GM23338 (cell line): Measurements from ENCODE around the gene ZNF385C. TPM values are rescaled to one million over a fixed set of nuclear protein-coding genes. Genes with fewer than 3 reads are reported as not detected.

Experiments used
- ATAC-seq: fragments of 200-7000 bp; cut with Tn5 transposase; 3 replicates; pipeline ENCODE4 v1.9.1; 2020
- DNase-seq: peaks from one replicate; pipeline ENCODE4 v3.0.0-alpha.2; 2015; ENCODE audit warnings: low spot score
- H2AFZ ChIP-seq: fragments of 200-600 bp; sonication (generic); 2 replicates; pipeline ENCODE4 v1.8.0; 2016; ENCODE audit warnings: antibody characterized with exemption, mild to moderate bottlenecking, moderate library complexity
- H3F3A ChIP-seq: fragments of 200-600 bp; sonication (generic); replicated peaks from 2 replicates; pipeline ENCODE4 v1.8.0; 2017; ENCODE audit warnings: antibody characterized with exemption, mixed run types, low read depth
- H3K27ac ChIP-seq: fragments of 200-600 bp; sonication (generic); 2 replicates; pipeline ENCODE4 v1.6.1; 2016; ENCODE audit warnings: low read depth
- H3K27me3 ChIP-seq: fragments of 200-600 bp; sonication (generic); 2 replicates; pipeline ENCODE4 v1.8.0; 2016; ENCODE audit warnings: mild to moderate bottlenecking, mixed run types, moderate library complexity; ENCODE audit not compliant: insufficient read depth
- H3K36me3 ChIP-seq: fragments of 200-600 bp; sonication (generic); 2 replicates; pipeline ENCODE4 v1.8.0; 2016; ENCODE audit warnings: mild to moderate bottlenecking; ENCODE audit not compliant: insufficient read depth
- H3K4me1 ChIP-seq: fragments of 200-600 bp; sonication (generic); 2 replicates; pipeline ENCODE4 v1.8.0; 2016; ENCODE audit warnings: mild to moderate bottlenecking, moderate library complexity; ENCODE audit not compliant: insufficient read depth
- H3K4me2 ChIP-seq: fragments of 200-600 bp; sonication (generic); 2 replicates; pipeline ENCODE4 v1.7.1; 2017; ENCODE audit warnings: mixed run types
- H3K4me3 ChIP-seq: fragments of 200-600 bp; sonication (generic); 2 replicates; pipeline ENCODE4 v1.6.1; 2016; ENCODE audit warnings: mixed run types
- H3K79me2 ChIP-seq: fragments of 200-600 bp; sonication (generic); replicated peaks from 2 replicates; pipeline ENCODE4 v1.8.0; 2017; ENCODE audit warnings: mild to moderate bottlenecking; ENCODE audit not compliant: insufficient read depth
- H3K9me2 ChIP-seq: fragments of 200-600 bp; sonication (generic); 2 replicates; pipeline ENCODE4 v1.8.0; 2017; ENCODE audit not compliant: insufficient read depth
- H4K20me1 ChIP-seq: fragments of 200-600 bp; sonication (generic); replicated peaks from 2 replicates; pipeline ENCODE4 v1.8.0; 2017; ENCODE audit warnings: mild to moderate bottlenecking; ENCODE audit not compliant: insufficient read depth
- H3K27ac Mint-ChIP-seq: 2 replicates; pipeline ENCODE4 v1.8.0; 2020; ENCODE audit warnings: inconsistent platforms, mild to moderate bottlenecking, moderate library complexity, mixed read lengths
- H3K27me3 Mint-ChIP-seq: 3 replicates; pipeline ENCODE4 v1.8.0; 2022; ENCODE audit warnings: low read depth, mild to moderate bottlenecking, moderate library complexity, mixed read lengths, inconsistent platforms; ENCODE audit not compliant: insufficient read depth, poor library complexity
- H3K36me3 Mint-ChIP-seq: 3 replicates; pipeline ENCODE4 v1.8.0; 2021; ENCODE audit warnings: low read depth, mild to moderate bottlenecking, inconsistent platforms, moderate library complexity, mixed read lengths
- H3K4me1 Mint-ChIP-seq: 3 replicates; pipeline ENCODE4 v1.8.0; 2020; ENCODE audit warnings: mild to moderate bottlenecking, inconsistent platforms, mixed read lengths
- H3K4me3 Mint-ChIP-seq: 3 replicates; pipeline ENCODE4 v1.8.0; 2021; ENCODE audit warnings: moderate library complexity, mild to moderate bottlenecking, inconsistent platforms, mixed read lengths
- H3K9me3 Mint-ChIP-seq: 3 replicates; pipeline ENCODE4 v1.8.0; 2020; ENCODE audit warnings: moderate library complexity, mild to moderate bottlenecking, inconsistent platforms, mixed read lengths
- EZH2 ChIP-seq: fragments of 200-600 bp; sonication (generic); IDR thresholded peaks from one replicate; pipeline ENCODE4 v1.8.0; 2017; ENCODE audit warnings: antibody characterized with exemption, mild to moderate bottlenecking, low read depth; ENCODE audit not compliant: unreplicated experiment
- STAT1 ChIP-seq: IDR thresholded peaks from one replicate; pipeline ENCODE4 v1.6.1; 2016; ENCODE audit warnings: antibody characterized with exemption; ENCODE audit not compliant: unreplicated experiment
- ZNF114 ChIP-seq: fragments of 250-450 bp; sonication (Bioruptor Pico); IDR thresholded peaks from 2 replicates; pipeline ENCODE4 v1.5.0; 2020; ENCODE audit warnings: mild to moderate bottlenecking, moderate library complexity
- ZNF331 ChIP-seq: fragments of 250-450 bp; sonication (Bioruptor Pico); IDR thresholded peaks from 2 replicates; pipeline ENCODE4 v1.5.0; 2020; ENCODE audit warnings: low read depth, mild to moderate bottlenecking, moderate library complexity
- polyA plus RNA-seq: library from polyadenylated mRNA; unstranded; fragments of >200 nt; fragmentation: Nextera tagmentation; extraction: Ambion mirVana; gene quantifications from 2 replicates; pipeline ENCODE4 v1.2.1, GENCODE V29; 2016
- total RNA-seq: library from RNA; depleted of rRNA; stranded (reverse); fragments of >200 nt; shearing (Covaris generic); gene quantifications from 2 replicates; pipeline ENCODE4 v1.2.3, GENCODE V29; 2014
- TF ChIP-seq, protein P1 (sequence below): fragments of 250-450 bp; sonication (Bioruptor Pico); IDR thresholded peaks from 2 replicates; pipeline ENCODE4 v1.5.0; 2020; ENCODE audit warnings: mild to moderate bottlenecking, moderate library complexity

Gene ZNF385C
- total and polyA plus RNA-seq, 2 experiments from 2014 or later, result 1.9 to 3.1 TPM

DNA sequence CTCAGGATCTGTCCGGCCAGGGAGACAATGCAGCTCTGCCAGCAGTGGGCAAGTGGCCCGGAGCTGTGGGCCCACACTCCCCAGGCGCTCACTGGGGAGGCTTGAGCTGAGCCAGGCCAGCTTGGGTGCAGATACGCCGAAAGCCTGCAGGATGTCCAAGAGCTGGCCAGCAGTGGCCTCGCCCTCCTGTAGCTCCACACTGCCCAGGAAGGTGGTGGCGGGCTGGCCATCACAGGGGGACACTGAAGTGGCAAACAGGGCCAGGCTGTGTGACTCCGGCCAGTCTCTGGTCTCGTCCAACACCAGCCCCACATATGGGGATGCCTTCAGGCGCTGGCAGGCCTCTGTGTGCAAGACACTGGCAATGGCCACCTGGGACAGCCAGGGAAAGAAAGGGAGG lies 57.5 kb downstream of the ZNF385C start:
- Histone ChIP-seq H3K36me3 (no peaks in the 10 kb centered on the region), H3K4me3 (no peak overlapping the region), H3K27ac (no peak overlapping the region), H3K79me2 (no peaks in the 10 kb centered on the region), H3K4me1 (no peaks in the 10 kb centered on the region), H3F3A (no peaks in the 10 kb centered on the region), H3K4me2 (no peak overlapping the region), H2AFZ (no peak overlapping the region), H4K20me1 (no peaks in the 10 kb centered on the region), H3K27me3 (no peaks in the 10 kb centered on the region), H3K9me2 (no peaks in the 10 kb centered on the region)
- H3K27me3 Mint-ChIP-seq, result peaks cover 2% of the 10 kb centered on the region
- no peak overlapping the region for H3K4me3 Mint-ChIP-seq
- no peak for ATAC-seq
- TF ChIP-seq ZNF331 (no peak), STAT1 (no peak), ZNF114 (CRISPR knock-in tag) (no peak), EZH2 (no peak)
- TF ChIP-seq, protein P1, sequence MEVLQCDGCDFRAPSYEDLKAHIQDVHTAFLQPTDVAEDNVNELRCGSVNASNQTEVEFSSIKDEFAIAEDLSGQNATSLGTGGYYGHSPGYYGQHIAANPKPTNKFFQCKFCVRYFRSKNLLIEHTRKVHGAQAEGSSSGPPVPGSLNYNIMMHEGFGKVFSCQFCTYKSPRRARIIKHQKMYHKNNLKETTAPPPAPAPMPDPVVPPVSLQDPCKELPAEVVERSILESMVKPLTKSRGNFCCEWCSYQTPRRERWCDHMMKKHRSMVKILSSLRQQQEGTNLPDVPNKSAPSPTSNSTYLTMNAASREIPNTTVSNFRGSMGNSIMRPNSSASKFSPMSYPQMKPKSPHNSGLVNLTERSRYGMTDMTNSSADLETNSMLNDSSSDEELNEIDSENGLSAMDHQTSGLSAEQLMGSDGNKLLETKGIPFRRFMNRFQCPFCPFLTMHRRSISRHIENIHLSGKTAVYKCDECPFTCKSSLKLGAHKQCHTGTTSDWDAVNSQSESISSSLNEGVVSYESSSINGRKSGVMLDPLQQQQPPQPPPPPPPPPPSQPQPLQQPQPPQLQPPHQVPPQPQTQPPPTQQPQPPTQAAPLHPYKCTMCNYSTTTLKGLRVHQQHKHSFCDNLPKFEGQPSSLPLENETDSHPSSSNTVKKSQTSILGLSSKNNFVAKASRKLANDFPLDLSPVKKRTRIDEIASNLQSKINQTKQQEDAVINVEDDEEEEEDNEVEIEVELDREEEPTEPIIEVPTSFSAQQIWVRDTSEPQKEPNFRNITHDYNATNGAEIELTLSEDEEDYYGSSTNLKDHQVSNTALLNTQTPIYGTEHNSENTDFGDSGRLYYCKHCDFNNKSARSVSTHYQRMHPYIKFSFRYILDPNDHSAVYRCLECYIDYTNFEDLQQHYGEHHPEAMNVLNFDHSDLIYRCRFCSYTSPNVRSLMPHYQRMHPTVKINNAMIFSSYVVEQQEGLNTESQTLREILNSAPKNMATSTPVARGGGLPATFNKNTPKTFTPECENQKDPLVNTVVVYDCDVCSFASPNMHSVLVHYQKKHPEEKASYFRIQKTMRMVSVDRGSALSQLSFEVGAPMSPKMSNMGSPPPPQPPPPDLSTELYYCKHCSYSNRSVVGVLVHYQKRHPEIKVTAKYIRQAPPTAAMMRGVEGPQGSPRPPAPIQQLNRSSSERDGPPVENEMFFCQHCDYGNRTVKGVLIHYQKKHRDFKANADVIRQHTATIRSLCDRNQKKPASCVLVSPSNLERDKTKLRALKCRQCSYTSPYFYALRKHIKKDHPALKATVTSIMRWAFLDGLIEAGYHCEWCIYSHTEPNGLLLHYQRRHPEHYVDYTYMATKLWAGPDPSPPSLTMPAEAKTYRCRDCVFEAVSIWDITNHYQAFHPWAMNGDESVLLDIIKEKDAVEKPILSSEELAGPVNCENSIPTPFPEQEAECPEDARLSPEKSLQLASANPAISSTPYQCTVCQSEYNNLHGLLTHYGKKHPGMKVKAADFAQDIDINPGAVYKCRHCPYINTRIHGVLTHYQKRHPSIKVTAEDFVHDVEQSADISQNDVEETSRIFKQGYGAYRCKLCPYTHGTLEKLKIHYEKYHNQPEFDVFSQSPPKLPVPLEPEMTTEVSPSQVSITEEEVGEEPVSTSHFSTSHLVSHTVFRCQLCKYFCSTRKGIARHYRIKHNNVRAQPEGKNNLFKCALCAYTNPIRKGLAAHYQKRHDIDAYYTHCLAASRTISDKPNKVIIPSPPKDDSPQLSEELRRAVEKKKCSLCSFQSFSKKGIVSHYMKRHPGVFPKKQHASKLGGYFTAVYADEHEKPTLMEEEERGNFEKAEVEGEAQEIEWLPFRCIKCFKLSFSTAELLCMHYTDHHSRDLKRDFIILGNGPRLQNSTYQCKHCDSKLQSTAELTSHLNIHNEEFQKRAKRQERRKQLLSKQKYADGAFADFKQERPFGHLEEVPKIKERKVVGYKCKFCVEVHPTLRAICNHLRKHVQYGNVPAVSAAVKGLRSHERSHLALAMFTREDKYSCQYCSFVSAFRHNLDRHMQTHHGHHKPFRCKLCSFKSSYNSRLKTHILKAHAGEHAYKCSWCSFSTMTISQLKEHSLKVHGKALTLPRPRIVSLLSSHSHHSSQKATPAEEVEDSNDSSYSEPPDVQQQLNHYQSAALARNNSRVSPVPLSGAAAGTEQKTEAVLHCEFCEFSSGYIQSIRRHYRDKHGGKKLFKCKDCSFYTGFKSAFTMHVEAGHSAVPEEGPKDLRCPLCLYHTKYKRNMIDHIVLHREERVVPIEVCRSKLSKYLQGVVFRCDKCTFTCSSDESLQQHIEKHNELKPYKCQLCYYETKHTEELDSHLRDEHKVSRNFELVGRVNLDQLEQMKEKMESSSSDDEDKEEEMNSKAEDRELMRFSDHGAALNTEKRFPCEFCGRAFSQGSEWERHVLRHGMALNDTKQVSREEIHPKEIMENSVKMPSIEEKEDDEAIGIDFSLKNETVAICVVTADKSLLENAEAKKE (CRISPR knock-in tag), result no peak
- DNase-seq, result no peak
- peaks cover 13% of the 10 kb centered on the region for H3K4me1 Mint-ChIP-seq
- no peaks in the 10 kb centered on the region; the same call in 2 of the 3 replicates for H3K36me3 Mint-ChIP-seq
- H3K27ac Mint-ChIP-seq, result no peak overlapping the region
- H3K9me3 Mint-ChIP-seq, result no peaks in the 10 kb centered on the region
